ENCODE results near the gene MYRF. TPM values are rescaled to one million over a fixed set of nuclear protein-coding genes. Genes with fewer than 3 reads are reported as not detected.

MYRF gene
- total and polyA plus RNA-seq, 9 of the 15 experiments (the other 6 are each of a cell fraction or from before 2014, with no cell fraction given): 2.3 to 25.8 (median 7.1) TPM

- CTCF ChIA-PET (ENCODE audit: low intra/inter-chr PET ratio): no interaction called here
- H3K9me3 ChIP-seq (replicated peaks; ENCODE audit: control insufficient read depth, insufficient read depth, low read depth, low read length): no peaks in the 10 kb centered on the region
- H3K4me2 ChIP-seq (ENCODE audit: insufficient read depth, low read length): no peak within 1 kb of the TSS
- no peaks in the 10 kb centered on the region for H3K27me3 ChIP-seq (ENCODE audit: control insufficient read depth in 2 of 2, insufficient read depth in 2 of 2, low read length in 2 of 2)
- H2AFZ ChIP-seq (ENCODE audit: low read depth, low read length): no peak within 1 kb of the TSS
- no peak for DNase-seq (ENCODE audit: extremely low read depth in 1 of 4, low spot score in 3 of 4)
- no peaks in the 10 kb centered on the region for H4K20me1 ChIP-seq (replicated peaks; ENCODE audit: control insufficient read depth, insufficient read depth, low read length)
- no peak for FAIRE-seq
- no peak for ATAC-seq
- H3K9ac ChIP-seq (ENCODE audit: insufficient read depth in 1 of 2, low read depth in 2 of 2, low read length in 2 of 2): 0 out of 4 replicates have a peak within 1 kb of the TSS, but pooled peaks of 1 of the 2 experiments have one; percentile 20
- no peak within 1 kb of the TSS for H3K27ac ChIP-seq (ENCODE audit: extremely low read depth, low read depth, low read length)
- peaks cover 7% of the 10 kb centered on the region for H3K36me3 ChIP-seq (ENCODE audit: control insufficient read depth, insufficient read depth, low read length)
- no TSS peak for BruUV-seq (replicated peaks)
- H3K79me2 ChIP-seq (ENCODE audit: control insufficient read depth, insufficient read depth, low read length): no peaks in the 10 kb centered on the region
- POLR2A ChIA-PET: no interaction called here
- no peak within 1 kb of the TSS for H3K4me3 ChIP-seq
- 98% methylated on average over 19 of the region's 83 CpGs for WGBS (ENCODE audit: insufficient coverage, low coverage, missing lambda C conversion rate)
- intact Hi-C loops (cut with micrococcal nuclease) (no loop called here), in situ Hi-C loops (cut with MboI) (no loop called here)
- TF ChIP-seq, protein P1, sequence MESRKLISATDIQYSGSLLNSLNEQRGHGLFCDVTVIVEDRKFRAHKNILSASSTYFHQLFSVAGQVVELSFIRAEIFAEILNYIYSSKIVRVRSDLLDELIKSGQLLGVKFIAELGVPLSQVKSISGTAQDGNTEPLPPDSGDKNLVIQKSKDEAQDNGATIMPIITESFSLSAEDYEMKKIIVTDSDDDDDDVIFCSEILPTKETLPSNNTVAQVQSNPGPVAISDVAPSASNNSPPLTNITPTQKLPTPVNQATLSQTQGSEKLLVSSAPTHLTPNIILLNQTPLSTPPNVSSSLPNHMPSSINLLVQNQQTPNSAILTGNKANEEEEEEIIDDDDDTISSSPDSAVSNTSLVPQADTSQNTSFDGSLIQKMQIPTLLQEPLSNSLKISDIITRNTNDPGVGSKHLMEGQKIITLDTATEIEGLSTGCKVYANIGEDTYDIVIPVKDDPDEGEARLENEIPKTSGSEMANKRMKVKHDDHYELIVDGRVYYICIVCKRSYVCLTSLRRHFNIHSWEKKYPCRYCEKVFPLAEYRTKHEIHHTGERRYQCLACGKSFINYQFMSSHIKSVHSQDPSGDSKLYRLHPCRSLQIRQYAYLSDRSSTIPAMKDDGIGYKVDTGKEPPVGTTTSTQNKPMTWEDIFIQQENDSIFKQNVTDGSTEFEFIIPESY (CRISPR knock-in tag; IDR thresholded peaks at IDR 0.05): peak; percentile 95
- TF ChIP-seq ZNF324 (CRISPR knock-in tag; IDR thresholded peaks at IDR 0.05) (no peak), PML (IDR thresholded peaks at IDR 0.05; ENCODE audit: low read length) (no peak), C11orf30 (IDR thresholded peaks at IDR 0.05; ENCODE audit: low read depth) (no peak), POLR2G (IDR thresholded peaks at IDR 0.05; ENCODE audit: low read depth, low read length) (peak; percentile 68), EP300 (IDR thresholded peaks at IDR 0.05; ENCODE audit: low read length) (no peak), CBX2 (IDR thresholded peaks at IDR 0.05; ENCODE audit: insufficient read depth, low read length, poor library complexity, severe bottlenecking) (no peak), SMARCB1 (IDR thresholded peaks at IDR 0.05; ENCODE audit: insufficient read length, low read depth) (no peak)
- TF ChIP-seq, protein P2, sequence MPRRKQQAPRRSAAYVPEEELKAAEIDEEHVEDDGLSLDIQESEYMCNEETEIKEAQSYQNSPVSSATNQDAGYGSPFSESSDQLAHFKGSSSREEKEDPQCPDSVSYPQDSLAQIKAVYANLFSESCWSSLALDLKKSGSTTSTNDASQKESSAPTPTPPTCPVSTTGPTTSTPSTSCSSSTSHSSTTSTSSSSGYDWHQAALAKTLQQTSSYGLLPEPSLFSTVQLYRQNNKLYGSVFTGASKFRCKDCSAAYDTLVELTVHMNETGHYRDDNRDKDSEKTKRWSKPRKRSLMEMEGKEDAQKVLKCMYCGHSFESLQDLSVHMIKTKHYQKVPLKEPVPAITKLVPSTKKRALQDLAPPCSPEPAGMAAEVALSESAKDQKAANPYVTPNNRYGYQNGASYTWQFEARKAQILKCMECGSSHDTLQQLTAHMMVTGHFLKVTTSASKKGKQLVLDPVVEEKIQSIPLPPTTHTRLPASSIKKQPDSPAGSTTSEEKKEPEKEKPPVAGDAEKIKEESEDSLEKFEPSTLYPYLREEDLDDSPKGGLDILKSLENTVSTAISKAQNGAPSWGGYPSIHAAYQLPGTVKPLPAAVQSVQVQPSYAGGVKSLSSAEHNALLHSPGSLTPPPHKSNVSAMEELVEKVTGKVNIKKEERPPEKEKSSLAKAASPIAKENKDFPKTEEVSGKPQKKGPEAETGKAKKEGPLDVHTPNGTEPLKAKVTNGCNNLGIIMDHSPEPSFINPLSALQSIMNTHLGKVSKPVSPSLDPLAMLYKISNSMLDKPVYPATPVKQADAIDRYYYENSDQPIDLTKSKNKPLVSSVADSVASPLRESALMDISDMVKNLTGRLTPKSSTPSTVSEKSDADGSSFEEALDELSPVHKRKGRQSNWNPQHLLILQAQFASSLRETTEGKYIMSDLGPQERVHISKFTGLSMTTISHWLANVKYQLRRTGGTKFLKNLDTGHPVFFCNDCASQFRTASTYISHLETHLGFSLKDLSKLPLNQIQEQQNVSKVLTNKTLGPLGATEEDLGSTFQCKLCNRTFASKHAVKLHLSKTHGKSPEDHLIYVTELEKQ (CRISPR knock-in tag; IDR thresholded peaks at IDR 0.05): no peak
- TF ChIP-seq, protein P3, sequence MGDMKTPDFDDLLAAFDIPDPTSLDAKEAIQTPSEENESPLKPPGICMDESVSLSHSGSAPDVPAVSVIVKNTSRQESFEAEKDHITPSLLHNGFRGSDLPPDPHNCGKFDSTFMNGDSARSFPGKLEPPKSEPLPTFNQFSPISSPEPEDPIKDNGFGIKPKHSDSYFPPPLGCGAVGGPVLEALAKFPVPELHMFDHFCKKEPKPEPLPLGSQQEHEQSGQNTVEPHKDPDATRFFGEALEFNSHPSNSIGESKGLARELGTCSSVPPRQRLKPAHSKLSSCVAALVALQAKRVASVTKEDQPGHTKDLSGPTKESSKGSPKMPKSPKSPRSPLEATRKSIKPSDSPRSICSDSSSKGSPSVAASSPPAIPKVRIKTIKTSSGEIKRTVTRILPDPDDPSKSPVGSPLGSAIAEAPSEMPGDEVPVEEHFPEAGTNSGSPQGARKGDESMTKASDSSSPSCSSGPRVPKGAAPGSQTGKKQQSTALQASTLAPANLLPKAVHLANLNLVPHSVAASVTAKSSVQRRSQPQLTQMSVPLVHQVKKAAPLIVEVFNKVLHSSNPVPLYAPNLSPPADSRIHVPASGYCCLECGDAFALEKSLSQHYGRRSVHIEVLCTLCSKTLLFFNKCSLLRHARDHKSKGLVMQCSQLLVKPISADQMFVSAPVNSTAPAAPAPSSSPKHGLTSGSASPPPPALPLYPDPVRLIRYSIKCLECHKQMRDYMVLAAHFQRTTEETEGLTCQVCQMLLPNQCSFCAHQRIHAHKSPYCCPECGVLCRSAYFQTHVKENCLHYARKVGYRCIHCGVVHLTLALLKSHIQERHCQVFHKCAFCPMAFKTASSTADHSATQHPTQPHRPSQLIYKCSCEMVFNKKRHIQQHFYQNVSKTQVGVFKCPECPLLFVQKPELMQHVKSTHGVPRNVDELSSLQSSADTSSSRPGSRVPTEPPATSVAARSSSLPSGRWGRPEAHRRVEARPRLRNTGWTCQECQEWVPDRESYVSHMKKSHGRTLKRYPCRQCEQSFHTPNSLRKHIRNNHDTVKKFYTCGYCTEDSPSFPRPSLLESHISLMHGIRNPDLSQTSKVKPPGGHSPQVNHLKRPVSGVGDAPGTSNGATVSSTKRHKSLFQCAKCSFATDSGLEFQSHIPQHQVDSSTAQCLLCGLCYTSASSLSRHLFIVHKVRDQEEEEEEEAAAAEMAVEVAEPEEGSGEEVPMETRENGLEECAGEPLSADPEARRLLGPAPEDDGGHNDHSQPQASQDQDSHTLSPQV (IDR thresholded peaks at IDR 0.05): 0 out of 2 replicates have a peak, but pooled peaks have one; percentile 18
- no peaks in the 10 kb centered on the region for H3K9me1 ChIP-seq (ENCODE audit: control insufficient read depth, insufficient read depth, low read length)
- H3K4me1 ChIP-seq (replicated peaks in 1 of 2; ENCODE audit: control insufficient read depth in 2 of 2, insufficient read depth in 2 of 2, low read length in 2 of 2): peaks cover 0 to 21% of the 10 kb centered on the region in 2 experiments; a peak in 3 of 5 replicates
Measured at GRCh38 chr11:61827571-61828378, 75.3 kb downstream of the MYRF start, which contains the start of gene FADS2. Gene FADS2 (plus strand): TSS chr11:61828300. CDS start chr11:61828391, 91 bp downstream.

Data from K562 (cell line).